Trophoblast cell (in vitro differentiated cells and primary cell): Measurements from ENCODE around the gene POM121.
"Not testable (repeated sequence)": the region's sequence is repeated elsewhere in the genome, so short reads cannot be mapped to it uniquely, and the experiment has no call there.

Experiments
- DNase-seq, 2 donors: peaks; one replicate each; pipeline ENCODE4 v3.0.0-alpha.2; 2016
- H2AFZ ChIP-seq: 2 replicates; pipeline ENCODE4 v1.6.1; 2013; ENCODE audit warnings: low read length, moderate library complexity, mild to moderate bottlenecking; ENCODE audit not compliant: insufficient read depth, poor library complexity
- H2AK5ac ChIP-seq: 2 replicates; pipeline ENCODE4 v1.6.1; 2013; ENCODE audit warnings: mild to moderate bottlenecking, low read length
- H2BK120ac ChIP-seq: 2 replicates; pipeline ENCODE4 v1.6.1; 2013; ENCODE audit warnings: low read length, mild to moderate bottlenecking, moderate library complexity; ENCODE audit not compliant: insufficient read depth, poor library complexity
- H2BK12ac ChIP-seq: 2 replicates; pipeline ENCODE4 v1.6.1; 2013; ENCODE audit warnings: mild to moderate bottlenecking, low read length, moderate library complexity
- H2BK5ac ChIP-seq: 2 replicates; pipeline ENCODE4 v1.6.1; 2013; ENCODE audit warnings: low read length, low read depth, moderate library complexity, mild to moderate bottlenecking; ENCODE audit not compliant: poor library complexity
- H3K14ac ChIP-seq: 2 replicates; pipeline ENCODE4 v1.6.1; 2013; ENCODE audit warnings: mild to moderate bottlenecking, low read length
- H3K18ac ChIP-seq: 2 replicates; pipeline ENCODE4 v1.6.1; 2013; ENCODE audit warnings: mild to moderate bottlenecking, low read length
- H3K23ac ChIP-seq: 2 replicates; pipeline ENCODE4 v1.6.1; 2013; ENCODE audit warnings: low read length
- H3K27ac ChIP-seq: 2 replicates; pipeline ENCODE4 v1.5.1; 2013; ENCODE audit warnings: low read depth, mild to moderate bottlenecking, inconsistent platforms, low read length, moderate library complexity
- H3K27me3 ChIP-seq: 2 replicates; pipeline ENCODE4 v1.6.1; 2013; ENCODE audit warnings: inconsistent platforms, mild to moderate bottlenecking, low read length, moderate library complexity; ENCODE audit not compliant: insufficient read depth
- H3K36me3 ChIP-seq, 2 experiments: 1 replicate in 1 of 2; 2 replicates in 1 of 2; pipeline ENCODE4 v1.6.1; 2013; ENCODE audit warnings: low read length in 2 of 2, mild to moderate bottlenecking in 2 of 2, moderate library complexity in 1 of 2; ENCODE audit not compliant: insufficient read depth in 2 of 2, control insufficient read depth in 1 of 2
- H3K4ac ChIP-seq: 2 replicates; pipeline ENCODE4 v1.6.1; 2013; ENCODE audit warnings: low read depth, mild to moderate bottlenecking, low read length, moderate library complexity
- H3K4me1 ChIP-seq, 2 experiments: 1 replicate in 1 of 2; 2 replicates in 1 of 2; pipeline ENCODE4 v1.6.1; 2013; ENCODE audit warnings: low read length in 2 of 2, mild to moderate bottlenecking in 2 of 2, moderate library complexity in 1 of 2; ENCODE audit not compliant: insufficient read depth in 2 of 2, control insufficient read depth in 1 of 2
- H3K4me2 ChIP-seq: 2 replicates; pipeline ENCODE4 v1.6.1; 2013; ENCODE audit warnings: inconsistent platforms, mild to moderate bottlenecking, low read length, moderate library complexity
- H3K4me3 ChIP-seq: 2 replicates; pipeline ENCODE4 v1.5.1; 2013; ENCODE audit warnings: mild to moderate bottlenecking, low read depth, low read length, inconsistent platforms
- H3K79me1 ChIP-seq: one replicate; pipeline ENCODE4 v1.6.1; 2013; ENCODE audit warnings: low read length
- H3K79me2 ChIP-seq: 2 replicates; pipeline ENCODE4 v1.6.1; 2013; ENCODE audit warnings: low read length, mild to moderate bottlenecking; ENCODE audit not compliant: control insufficient read depth, insufficient read depth, poor library complexity
- H3K9ac ChIP-seq: 2 replicates; pipeline ENCODE4 v1.6.1; 2013; ENCODE audit warnings: mild to moderate bottlenecking, low read length
- H3K9me3 ChIP-seq: 2 replicates; pipeline ENCODE4 v1.6.1; 2013; ENCODE audit warnings: low read depth, mild to moderate bottlenecking, control low read depth, inconsistent platforms, low read length; ENCODE audit not compliant: insufficient read depth
- H4K12ac ChIP-seq: 2 replicates; pipeline ENCODE4 v1.6.1; 2013; ENCODE audit warnings: low read depth, mild to moderate bottlenecking, low read length, moderate library complexity
- H4K8ac ChIP-seq: 2 replicates; pipeline ENCODE4 v1.6.1; 2013; ENCODE audit warnings: low read depth, mild to moderate bottlenecking, low read length, moderate library complexity
- H4K91ac ChIP-seq: one replicate; pipeline ENCODE4 v1.6.1; 2013; ENCODE audit warnings: low read depth, mild to moderate bottlenecking, low read length, moderate library complexity
- WGBS: extraction: QIAGEN DNeasy Blood & Tissue Kit; methylation state at CpG from one replicate; pipeline ENCODE4 v1.1.7; 2013; ENCODE audit warnings: missing lambda C conversion rate; ENCODE audit not compliant: insufficient read length, insufficient coverage; ENCODE audit errors: extremely low coverage; 5-methylcytosine and 5-hydroxymethylcytosine counted together

Gene POM121

DNA sequence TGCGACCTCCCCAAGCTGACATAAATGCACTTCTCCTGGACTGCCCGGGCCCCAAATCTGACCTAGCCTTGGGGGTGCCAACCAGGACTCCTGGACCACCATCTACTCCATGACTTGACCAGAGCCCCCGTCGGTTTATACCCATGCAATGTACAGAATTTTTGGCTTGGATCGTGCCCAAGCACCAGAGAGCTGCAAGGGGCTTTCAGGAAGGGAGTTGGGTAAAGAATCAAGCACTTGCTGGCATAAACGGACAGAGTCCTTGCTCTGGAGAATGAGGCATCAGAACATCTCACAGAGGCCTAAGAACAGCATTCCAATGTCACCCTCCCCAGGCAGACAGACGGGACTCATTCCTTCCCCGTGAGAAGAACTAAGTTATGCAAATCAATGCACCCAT is 38.2 kb downstream of the POM121 start:
- H2BK120ac ChIP-seq, H3K9ac ChIP-seq: not testable (repeated sequence)
- no CpG with 5 or more reads among the region's 8 CpGs for WGBS

GRCh38 chr7:72965186-72965975 is 40.5 kb downstream of the POM121 start:
- H3K4me3 ChIP-seq, H4K12ac ChIP-seq, H3K4ac ChIP-seq, H2AFZ ChIP-seq, H2AK5ac ChIP-seq, H3K79me2 ChIP-seq, DNase-seq, H3K27ac ChIP-seq, H4K91ac ChIP-seq, H3K23ac ChIP-seq, H3K18ac ChIP-seq, H2BK12ac ChIP-seq, H3K27me3 ChIP-seq, H3K9ac ChIP-seq, H3K9me3 ChIP-seq, H3K79me1 ChIP-seq, H4K8ac ChIP-seq, H2BK120ac ChIP-seq, H2BK5ac ChIP-seq, H3K14ac ChIP-seq, H3K36me3 ChIP-seq, H3K4me1 ChIP-seq, H3K4me2 ChIP-seq: not testable (repeated sequence)
- WGBS = no CpG with 5 or more reads among the region's 31 CpGs

More for the DNA sequence above, 38.2 kb downstream of the POM121 start:
- H3K4me2 ChIP-seq, H3K4ac ChIP-seq, H3K36me3 ChIP-seq, H2BK12ac ChIP-seq, H4K91ac ChIP-seq, H2BK5ac ChIP-seq, H3K18ac ChIP-seq, H3K4me3 ChIP-seq, H2AFZ ChIP-seq, H4K12ac ChIP-seq, H3K27ac ChIP-seq, DNase-seq, H3K4me1 ChIP-seq, H3K79me2 ChIP-seq, H3K23ac ChIP-seq, H3K79me1 ChIP-seq, H3K9me3 ChIP-seq, H3K27me3 ChIP-seq, H4K8ac ChIP-seq, H3K14ac ChIP-seq, H2AK5ac ChIP-seq: not testable (repeated sequence)

DNA sequence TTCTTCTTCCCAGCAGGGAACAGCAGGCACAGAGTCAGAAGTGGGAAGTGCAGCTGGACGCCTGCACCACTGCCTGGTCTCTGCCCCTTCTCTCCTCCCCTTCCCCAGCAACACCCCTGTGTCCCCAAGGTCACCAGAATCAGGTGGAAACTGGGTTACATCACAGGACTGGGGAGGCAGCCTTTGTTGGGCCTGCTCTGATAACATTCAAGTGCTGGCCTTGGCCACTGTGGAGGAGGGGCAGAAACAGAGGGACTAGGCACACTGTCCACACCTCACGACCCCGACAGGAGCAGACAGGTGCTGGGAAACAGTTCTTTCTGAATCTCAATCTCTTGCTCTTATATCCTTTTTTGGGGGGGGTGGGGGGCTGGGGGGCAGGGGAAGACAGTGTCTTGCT is 42.0 kb downstream of the POM121 start:
- H3K27me3 ChIP-seq, H4K91ac ChIP-seq, H3K27ac ChIP-seq, H3K36me3 ChIP-seq, H4K8ac ChIP-seq, H3K9ac ChIP-seq, H3K79me1 ChIP-seq, H3K79me2 ChIP-seq, H2BK5ac ChIP-seq, H2BK120ac ChIP-seq, H3K14ac ChIP-seq, H4K12ac ChIP-seq, H3K18ac ChIP-seq, H3K4me3 ChIP-seq, H3K23ac ChIP-seq, H3K9me3 ChIP-seq, H2AFZ ChIP-seq, H2AK5ac ChIP-seq, H2BK12ac ChIP-seq, H3K4ac ChIP-seq, H3K4me1 ChIP-seq, H3K4me2 ChIP-seq, DNase-seq: not testable (repeated sequence)
- WGBS = no CpG with 5 or more reads among the region's 3 CpGs

DNA sequence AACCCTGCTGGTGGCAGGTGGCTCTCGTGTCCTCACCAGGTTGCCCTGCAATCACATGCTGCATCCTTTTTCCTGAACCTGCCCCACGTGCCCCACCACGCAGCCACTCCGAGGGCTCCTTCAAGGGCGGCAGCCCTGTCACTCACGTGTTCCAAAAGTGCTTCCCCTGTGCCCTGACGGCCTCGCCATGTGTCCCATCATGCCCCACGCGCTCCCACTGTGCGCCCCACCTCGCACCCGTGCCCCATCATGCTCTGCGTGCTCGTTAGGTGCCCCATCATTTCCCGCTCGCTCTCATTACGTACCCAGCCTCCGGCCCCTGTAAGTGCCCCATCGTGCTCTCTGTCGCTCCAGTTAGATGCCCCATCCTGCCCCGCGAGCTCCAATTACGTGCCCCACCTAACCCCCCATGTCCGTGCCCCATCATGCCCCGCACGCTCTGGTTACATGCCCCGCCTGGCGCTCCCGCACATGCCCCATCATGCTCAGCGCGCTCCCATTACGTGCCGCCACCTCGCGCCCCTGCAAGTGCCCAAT is 44.2 kb downstream of the POM121 start, which contains the start of gene TRIM74:
TSS of gene TRIM74 (minus strand) at position 487 of the 537 bp plus-strand sequence. CDS start 3,309 bp downstream, outside the sequence.
- H3K79me1 ChIP-seq, DNase-seq, H3K9ac ChIP-seq, H3K14ac ChIP-seq, H3K4me2 ChIP-seq, H3K36me3 ChIP-seq, H2BK120ac ChIP-seq, H2AK5ac ChIP-seq, H2AFZ ChIP-seq, H3K27ac ChIP-seq, H4K12ac ChIP-seq, H2BK12ac ChIP-seq, H3K4me3 ChIP-seq, H3K9me3 ChIP-seq, H4K91ac ChIP-seq, H3K79me2 ChIP-seq, H3K23ac ChIP-seq, H3K27me3 ChIP-seq, H2BK5ac ChIP-seq, H3K4me1 ChIP-seq, H3K4ac ChIP-seq, H4K8ac ChIP-seq, H3K18ac ChIP-seq: not testable (repeated sequence)
- WGBS = no CpG with 5 or more reads among the region's 36 CpGs
